Midbrain (tissue), 1 donor: Measurements from ENCODE around the gene THSD8.

ENCODE experiments used
- DNase-seq: peaks from one replicate; lab custom pipeline; 2025; lab: John Stamatoyannopoulos, UW

THSD8 gene

GRCh38 chr19:12801466-12802266 is at the start of gene THSD8, which contains the start of gene PRDX2:
Gene THSD8, plus strand, starts transcription at chr19:12802069. Its CDS starts 3 bp downstream, at chr19:12802072.
Gene PRDX2, minus strand, starts transcription at chr19:12801800. Its CDS starts 539 bp downstream, at chr19:12801261.
- DNase-seq: peak; percentile 85

DNA sequence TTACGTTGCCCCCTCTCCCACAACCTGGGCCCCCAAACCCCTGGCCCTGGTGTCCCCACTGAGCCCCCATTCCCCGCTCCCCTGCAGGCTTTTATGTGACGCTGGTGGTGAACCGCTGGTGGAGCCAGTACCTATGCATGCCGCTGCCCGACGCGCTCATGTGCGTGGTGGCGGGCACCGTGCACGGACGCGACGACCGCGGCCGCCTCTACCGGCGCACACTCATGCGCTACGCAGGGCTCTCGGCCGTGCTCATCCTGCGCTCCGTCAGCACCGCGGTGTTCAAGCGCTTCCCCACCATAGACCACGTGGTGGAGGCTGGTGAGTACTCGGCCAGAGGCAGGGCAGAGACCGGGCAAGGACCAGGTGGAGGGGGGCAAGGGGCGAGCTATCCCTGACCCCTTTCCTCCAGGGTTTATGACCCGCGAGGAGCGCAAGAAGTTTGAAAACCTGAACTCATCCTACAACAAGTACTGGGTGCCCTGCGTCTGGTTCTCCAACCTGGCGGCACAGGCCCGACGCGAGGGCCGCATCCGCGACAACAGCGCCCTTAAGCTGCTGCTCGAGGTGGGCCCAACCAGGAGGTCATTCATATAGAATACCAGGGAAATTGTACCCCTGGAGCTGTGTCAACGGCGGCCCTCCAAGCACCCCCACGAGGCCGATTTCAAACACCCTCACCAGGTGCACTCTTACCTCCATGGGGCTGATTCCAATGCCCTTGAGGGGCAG is 47.2 kb upstream of the THSD8 start:
- no peak for DNase-seq

- no peak for DNase-seq
Measured at GRCh38 chr19:12756150-12756883, 45.6 kb upstream of the THSD8 start.

DNA sequence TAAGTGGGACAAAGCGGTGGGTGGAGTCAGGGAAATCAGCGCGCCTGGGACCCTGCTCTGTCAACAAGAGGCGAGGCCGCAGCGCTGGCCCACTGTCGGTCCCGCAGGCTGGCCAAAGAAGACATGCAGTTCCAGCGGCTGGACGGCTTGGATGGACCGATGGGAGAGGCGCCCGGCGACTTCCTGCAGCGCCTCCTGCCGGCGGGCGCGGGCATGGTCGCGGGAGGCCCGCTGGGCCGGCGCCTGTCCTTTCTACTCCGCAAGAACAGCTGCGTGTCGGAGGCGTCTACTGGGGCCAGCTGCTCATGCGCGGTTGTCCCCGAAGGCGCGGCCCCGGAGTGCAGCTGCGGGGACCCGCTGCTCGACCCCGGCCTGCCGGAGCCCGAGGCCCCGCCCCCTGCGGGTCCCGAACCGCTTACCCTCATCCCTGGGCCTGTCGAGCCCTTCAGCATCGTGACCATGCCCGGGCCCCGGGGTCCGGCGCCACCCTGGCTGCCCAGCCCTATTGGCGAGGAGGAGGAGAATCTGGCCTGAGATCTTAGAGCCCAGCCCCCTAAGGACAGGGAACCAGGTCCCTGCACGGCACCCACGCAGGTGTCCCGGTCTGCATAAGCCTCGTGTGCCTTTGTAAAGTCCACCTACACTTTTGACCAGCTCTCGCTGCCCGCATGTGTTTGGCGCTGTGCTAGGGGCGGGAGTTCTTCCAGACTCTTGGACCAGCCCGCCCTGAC is 44.2 kb upstream of the THSD8 start:
- DNase-seq: peak; percentile 51

DNA sequence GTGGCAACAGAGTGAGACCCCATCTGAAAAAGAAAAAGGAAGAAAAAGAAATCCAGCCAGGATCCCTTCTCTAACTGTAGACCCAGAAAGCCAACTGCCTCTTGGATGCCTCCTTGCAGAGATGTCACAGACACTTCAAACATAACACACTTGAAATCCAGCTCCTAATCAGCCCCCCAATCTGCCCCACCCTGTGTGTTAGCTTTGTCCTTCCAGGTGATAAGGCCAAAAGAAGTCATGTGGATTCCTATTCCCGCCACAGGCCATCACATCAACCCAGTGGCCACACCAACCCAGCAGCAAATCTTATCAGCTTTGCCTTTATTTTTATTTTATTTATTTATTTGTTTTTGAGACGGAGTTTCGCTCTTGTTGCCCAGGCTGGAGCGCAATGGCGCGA is 42.2 kb upstream of the THSD8 start:
- DNase-seq: no peak

GRCh38 chr19:12763100-12763499 is 38.8 kb upstream of the THSD8 start:
- DNase-seq: no peak

DNA sequence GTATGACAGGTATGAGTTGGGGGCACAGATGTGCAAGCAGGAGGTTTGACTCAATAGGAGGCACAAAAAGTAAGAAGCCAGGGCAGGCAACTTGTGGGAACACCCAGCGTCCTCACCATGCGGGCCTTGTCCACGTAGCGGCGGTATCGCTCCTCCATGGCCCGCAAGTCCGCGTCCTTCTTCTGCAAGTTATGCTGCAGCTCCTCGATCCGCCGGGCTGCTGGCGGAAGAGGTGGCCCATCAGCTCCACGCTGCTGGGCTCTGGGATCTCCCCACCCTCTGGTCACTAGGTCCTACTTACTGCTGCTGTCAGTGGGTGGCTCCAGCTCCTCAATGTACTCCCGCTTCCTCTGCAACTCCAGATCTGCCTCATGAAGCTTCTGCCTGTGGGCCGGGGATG is 37.2 kb upstream of the THSD8 start:
- DNase-seq: no peak

DNA sequence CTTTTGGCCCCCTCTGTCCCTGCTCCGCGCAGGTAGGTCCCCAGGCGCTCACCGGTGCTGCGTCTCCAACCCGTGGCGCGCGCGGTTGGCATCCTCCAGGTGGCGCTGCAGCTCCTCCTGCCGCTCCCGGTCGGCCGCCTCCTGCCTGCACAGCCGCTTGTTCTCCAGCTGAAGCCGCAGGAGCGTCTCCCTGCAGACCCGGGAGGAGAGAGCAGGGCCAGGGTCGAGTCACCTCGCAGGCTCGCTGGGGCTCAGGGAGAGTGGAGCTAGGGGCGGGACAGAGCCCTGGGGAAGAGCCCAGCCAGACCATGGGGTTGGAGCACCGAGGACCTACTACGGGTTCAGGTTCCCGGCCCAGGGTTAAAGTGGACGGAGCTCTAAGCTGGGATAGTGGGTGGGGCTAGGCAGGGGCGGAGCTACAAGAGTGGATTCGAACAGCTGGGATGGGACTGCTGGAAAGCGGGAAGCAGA is 35.8 kb upstream of the THSD8 start:
- DNase-seq: peak; percentile 80

DNA sequence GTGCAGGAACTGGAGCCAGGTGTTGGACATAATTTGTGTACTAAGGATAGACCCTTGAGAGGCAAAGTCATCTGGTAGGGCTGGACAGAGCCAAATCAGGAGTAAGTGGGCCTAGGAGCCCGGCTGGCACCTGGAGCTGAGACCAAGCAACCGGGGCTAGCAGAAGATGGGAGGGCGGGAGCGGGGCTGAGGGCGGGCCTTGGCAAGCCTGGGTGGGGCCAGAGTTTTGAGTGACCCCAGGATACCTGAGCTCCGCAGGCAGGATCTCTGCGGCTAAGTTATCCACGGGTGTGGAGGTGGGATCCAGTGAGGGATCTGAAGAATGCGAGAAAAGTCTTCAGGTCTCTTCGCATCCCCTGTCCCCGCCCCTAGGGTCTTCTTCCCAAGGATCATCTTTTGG is 34.7 kb upstream of the THSD8 start:
- DNase-seq: no peak

GRCh38 chr19:12767666-12768065 is 34.2 kb upstream of the THSD8 start:
- no peak for DNase-seq

DNA sequence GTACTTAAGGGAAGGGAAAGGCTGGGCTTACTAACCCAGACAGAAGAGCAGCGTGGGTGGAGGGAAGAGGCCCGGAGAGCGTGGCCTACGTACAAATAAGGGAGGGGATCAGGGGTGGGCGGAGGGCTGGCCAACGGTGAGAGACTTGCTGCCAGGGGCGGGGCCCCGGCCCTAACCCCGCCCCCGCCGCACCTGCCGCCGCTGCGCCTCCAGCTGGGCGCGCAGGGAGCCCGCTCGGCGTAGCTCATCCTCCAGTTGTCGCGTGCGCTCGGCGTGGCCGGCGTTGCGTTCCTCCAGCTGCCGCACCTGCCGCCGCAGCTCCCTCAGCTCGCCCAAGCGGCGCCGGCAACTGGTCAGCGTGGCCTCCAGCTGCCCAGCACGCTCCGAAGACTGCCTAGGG is 32.2 kb upstream of the THSD8 start:
- DNase-seq: no peak

- DNase-seq: no peak
Measured at GRCh38 chr19:12770922-12771321, 30.9 kb upstream of the THSD8 start.

- DNase-seq: no peak
Measured at GRCh38 chr19:12772323-12772722, 29.5 kb upstream of the THSD8 start.

GRCh38 chr19:12773571-12773970 is 28.3 kb upstream of the THSD8 start:
- no peak for DNase-seq

GRCh38 chr19:12774588-12775555 is 27.0 kb upstream of the THSD8 start, which contains the start of gene HOOK2:
Gene HOOK2, minus strand, starts transcription at chr19:12775552. Its CDS starts 103 bp downstream, at chr19:12775449.
- no peak for DNase-seq

- DNase-seq: peak; percentile 82
Measured at GRCh38 chr19:12777217-12778016, 24.5 kb upstream of the THSD8 start.

DNA sequence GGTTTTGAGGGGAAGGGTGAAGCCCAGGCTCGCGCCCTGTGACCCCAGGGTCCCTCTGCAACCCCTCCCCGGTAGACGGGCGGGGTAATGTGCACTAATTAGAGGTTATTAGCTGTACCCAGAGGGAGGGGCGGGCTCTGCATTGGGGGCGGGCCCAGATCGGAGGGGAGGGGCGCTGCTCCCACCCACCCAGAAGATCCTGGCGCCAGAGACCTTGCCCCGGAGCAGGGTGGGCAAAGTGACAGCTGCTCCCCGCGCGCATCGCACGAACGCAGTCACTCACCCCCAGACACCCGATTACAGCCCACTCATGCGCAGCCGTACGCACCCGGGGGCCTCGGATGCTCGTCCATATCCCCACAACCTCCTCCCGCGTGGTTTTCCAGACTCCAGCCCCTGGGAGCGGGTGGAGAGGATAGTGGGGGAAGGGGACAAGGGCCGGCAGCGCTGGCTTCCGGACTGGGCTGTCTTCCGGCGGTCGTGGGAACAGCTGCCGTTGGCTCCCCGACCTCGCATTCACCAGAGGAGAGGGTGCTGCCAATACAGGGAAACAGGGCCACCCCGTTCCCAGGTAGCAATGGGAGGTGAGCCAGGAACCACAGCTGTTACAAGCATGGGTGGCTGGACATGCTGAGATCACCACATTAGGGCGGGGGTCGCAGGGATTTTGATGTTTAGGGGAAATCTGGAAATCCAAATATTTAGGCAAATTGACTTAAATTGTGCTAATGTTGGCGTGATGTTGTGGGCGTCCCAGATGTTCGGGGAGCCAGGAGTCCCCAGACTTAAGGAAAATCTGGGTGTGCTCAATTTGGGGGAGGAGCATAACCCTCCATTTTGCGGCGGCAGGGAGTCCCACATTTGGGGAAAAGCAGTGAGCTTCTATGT is 23.6 kb upstream of the THSD8 start:
- no peak for DNase-seq

DNA sequence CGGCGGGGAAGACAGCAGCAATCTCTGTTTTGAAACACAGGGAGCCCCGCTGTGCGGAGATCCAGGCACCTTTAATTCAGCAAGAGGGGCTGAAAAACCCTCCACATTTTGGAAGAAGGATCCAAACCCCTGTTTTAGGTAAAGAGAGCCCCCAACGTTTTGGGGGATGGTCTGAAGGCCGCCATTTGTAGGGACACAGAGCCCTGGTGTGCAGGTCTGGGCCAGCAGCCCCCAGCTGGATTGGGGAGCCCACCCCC is 23.0 kb upstream of the THSD8 start:
- DNase-seq: no peak
